ENCODE data around the gene JADE2.

JADE2 gene

DNA sequence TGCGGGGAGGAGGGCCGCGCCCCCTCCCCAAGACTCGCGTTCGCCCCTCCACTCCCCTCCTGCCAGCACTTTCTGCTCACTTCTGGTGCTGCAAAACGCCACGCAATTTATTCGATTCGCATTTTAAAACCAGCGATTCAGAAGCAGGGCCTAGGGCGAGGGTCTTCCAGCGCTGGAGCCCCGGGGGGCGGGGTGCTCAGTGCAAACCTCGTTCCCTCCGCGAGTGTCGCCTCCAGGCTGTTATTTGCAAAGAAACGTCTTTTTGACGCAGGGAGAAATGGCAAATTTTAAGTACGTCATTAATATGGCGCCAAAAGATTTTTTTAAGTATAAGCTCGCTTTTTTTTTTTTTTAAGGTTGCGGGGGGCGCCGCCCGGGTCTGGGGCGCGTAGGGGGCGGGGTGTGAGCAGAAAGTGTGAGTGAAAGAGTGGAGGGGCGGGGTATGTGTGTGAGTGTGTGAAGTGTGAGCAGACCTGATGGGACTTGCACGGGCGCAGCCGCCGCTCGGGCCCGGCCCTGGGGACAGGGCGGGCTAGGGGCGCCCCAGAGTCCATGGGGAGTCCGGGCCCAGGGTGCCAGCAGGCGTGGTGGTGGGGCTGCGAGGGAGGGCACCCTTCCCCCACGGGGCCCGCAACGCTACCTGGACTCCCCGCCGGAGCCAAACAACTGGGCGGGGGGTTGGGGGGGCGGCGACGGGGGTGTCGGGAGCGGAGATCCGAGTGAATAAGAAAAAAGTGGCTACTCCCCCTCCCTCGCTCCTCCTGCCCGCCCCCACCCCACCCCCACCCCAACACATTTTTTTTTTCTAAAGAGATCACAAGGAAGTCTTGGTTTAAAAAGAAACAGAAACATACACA, at the start of gene JADE2:
Gene JADE2 (plus strand): TSS at position 845 of the 857 bp plus-strand sequence. CDS start 10,188 bp downstream, outside the sequence.
- peak within 1 kb of the TSS; percentile 99 for H3K27ac ChIP-seq (ENCODE audit: low read depth, low read length)
- peaks cover 31% of the 10 kb centered on the region for H3K4me1 ChIP-seq (ENCODE audit: insufficient read depth, low read length)
- H3K36me3 ChIP-seq (ENCODE audit: insufficient read depth, low read length), result no peaks in the 10 kb centered on the region
- no peaks in the 10 kb centered on the region for H3K27me3 ChIP-seq (ENCODE audit: control insufficient read depth in 1 of 2, insufficient read depth in 2 of 2, low read length in 2 of 2)
- H3K4me3 ChIP-seq (ENCODE audit: low read depth in 1 of 2, low read length in 2 of 2), result peak within 1 kb of the TSS; percentile 88 to 97
- H3K9me3 ChIP-seq (ENCODE audit: low read length), result no peaks in the 10 kb centered on the region
- peak within 1 kb of the TSS; percentile 89 for H3K9ac ChIP-seq (ENCODE audit: low read length)

GRCh38 chr5:134477462-134478245, 47.8 kb upstream of the JADE2 start:
- Histone ChIP-seq H3K27me3 (ENCODE audit: control insufficient read depth in 1 of 2, insufficient read depth in 2 of 2, low read length in 2 of 2) (no peaks in the 10 kb centered on the region), H3K9ac (ENCODE audit: low read length) (no peak overlapping the region), H3K4me1 (ENCODE audit: insufficient read depth, low read length) (no peaks in the 10 kb centered on the region), H3K9me3 (ENCODE audit: low read length) (no peaks in the 10 kb centered on the region), H3K27ac (ENCODE audit: low read depth, low read length) (no peak overlapping the region), H3K4me3 (ENCODE audit: low read depth in 1 of 2, low read length in 2 of 2) (no peak overlapping the region), H3K36me3 (ENCODE audit: insufficient read depth, low read length) (no peaks in the 10 kb centered on the region)

- H3K27ac ChIP-seq (ENCODE audit: low read depth, low read length), result no peak overlapping the region
- H3K4me1 ChIP-seq (ENCODE audit: insufficient read depth, low read length), result no peaks in the 10 kb centered on the region
- H3K9me3 ChIP-seq (ENCODE audit: low read length), result no peaks in the 10 kb centered on the region
- no peaks in the 10 kb centered on the region for H3K27me3 ChIP-seq (ENCODE audit: control insufficient read depth in 1 of 2, insufficient read depth in 2 of 2, low read length in 2 of 2)
- no peak overlapping the region for H3K9ac ChIP-seq (ENCODE audit: low read length)
- H3K36me3 ChIP-seq (ENCODE audit: insufficient read depth, low read length), result no peaks in the 10 kb centered on the region
- no peak overlapping the region for H3K4me3 ChIP-seq (ENCODE audit: low read depth in 1 of 2, low read length in 2 of 2)
Measured at GRCh38 chr5:134479839-134480238, 45.6 kb upstream of the JADE2 start.

DNA sequence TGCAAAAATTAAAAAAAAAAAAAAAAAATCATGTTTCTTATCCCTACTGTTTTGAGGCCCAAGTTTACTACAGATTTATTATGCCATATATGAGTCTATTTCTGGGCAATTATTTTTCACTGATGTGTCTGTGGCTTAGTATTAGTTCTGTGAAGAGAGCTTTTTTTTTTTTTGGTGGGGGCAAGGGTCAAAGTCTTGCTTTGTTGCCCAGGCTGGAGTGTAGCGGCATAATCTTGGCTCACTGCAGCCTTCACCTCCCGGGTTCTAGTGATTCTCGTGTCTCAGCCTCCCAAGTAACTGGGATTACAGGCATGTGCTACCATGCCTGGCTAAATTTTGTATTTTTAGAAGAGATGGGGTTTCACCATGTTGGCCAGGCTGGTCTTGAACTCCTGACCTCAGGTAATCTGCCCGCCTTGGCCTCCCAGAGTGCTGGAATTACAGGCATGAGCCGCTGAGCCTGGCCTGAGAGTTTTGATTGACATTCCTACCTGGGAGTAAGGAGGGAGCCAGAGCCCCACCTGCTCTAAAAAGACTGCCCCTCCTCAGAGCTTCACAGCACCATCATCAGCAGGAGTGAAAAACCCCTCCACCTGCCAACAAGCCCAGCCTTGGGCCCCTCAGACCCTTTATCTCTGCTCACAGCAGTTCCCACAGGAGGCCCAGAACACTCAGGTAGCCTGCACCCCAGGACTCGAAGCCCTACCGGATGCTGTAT, 36.1 kb upstream of the JADE2 start:
- no peaks in the 10 kb centered on the region for H3K9me3 ChIP-seq (ENCODE audit: low read length)
- H3K27ac ChIP-seq (ENCODE audit: low read depth, low read length), result no peak overlapping the region
- H3K4me3 ChIP-seq (ENCODE audit: low read depth in 1 of 2, low read length in 2 of 2), result no peak overlapping the region
- H3K9ac ChIP-seq (ENCODE audit: low read length), result no peak overlapping the region
- H3K4me1 ChIP-seq (ENCODE audit: insufficient read depth, low read length), result no peaks in the 10 kb centered on the region
- H3K36me3 ChIP-seq (ENCODE audit: insufficient read depth, low read length), result no peaks in the 10 kb centered on the region
- no peaks in the 10 kb centered on the region for H3K27me3 ChIP-seq (ENCODE audit: control insufficient read depth in 1 of 2, insufficient read depth in 2 of 2, low read length in 2 of 2)

GRCh38 chr5:134490255-134490924, 35.1 kb upstream of the JADE2 start:
- H3K27me3 ChIP-seq (ENCODE audit: control insufficient read depth in 1 of 2, insufficient read depth in 2 of 2, low read length in 2 of 2), result no peaks in the 10 kb centered on the region
- no peak overlapping the region for H3K9ac ChIP-seq (ENCODE audit: low read length)
- no peak overlapping the region for H3K27ac ChIP-seq (ENCODE audit: low read depth, low read length)
- H3K4me3 ChIP-seq (ENCODE audit: low read depth in 1 of 2, low read length in 2 of 2), result no peak overlapping the region
- H3K36me3 ChIP-seq (ENCODE audit: insufficient read depth, low read length), result no peaks in the 10 kb centered on the region
- H3K4me1 ChIP-seq (ENCODE audit: insufficient read depth, low read length), result no peaks in the 10 kb centered on the region
- no peaks in the 10 kb centered on the region for H3K9me3 ChIP-seq (ENCODE audit: low read length)

- Histone ChIP-seq H3K36me3 (ENCODE audit: insufficient read depth, low read length) (no peaks in the 10 kb centered on the region), H3K4me3 (ENCODE audit: low read depth in 1 of 2, low read length in 2 of 2) (no peak overlapping the region), H3K4me1 (ENCODE audit: insufficient read depth, low read length) (no peaks in the 10 kb centered on the region), H3K27ac (ENCODE audit: low read depth, low read length) (no peak overlapping the region), H3K9me3 (ENCODE audit: low read length) (no peaks in the 10 kb centered on the region), H3K27me3 (ENCODE audit: control insufficient read depth in 1 of 2, insufficient read depth in 2 of 2, low read length in 2 of 2) (no peaks in the 10 kb centered on the region), H3K9ac (ENCODE audit: low read length) (no peak overlapping the region)
Measured at GRCh38 chr5:134490925-134491271, 34.6 kb upstream of the JADE2 start.

DNA sequence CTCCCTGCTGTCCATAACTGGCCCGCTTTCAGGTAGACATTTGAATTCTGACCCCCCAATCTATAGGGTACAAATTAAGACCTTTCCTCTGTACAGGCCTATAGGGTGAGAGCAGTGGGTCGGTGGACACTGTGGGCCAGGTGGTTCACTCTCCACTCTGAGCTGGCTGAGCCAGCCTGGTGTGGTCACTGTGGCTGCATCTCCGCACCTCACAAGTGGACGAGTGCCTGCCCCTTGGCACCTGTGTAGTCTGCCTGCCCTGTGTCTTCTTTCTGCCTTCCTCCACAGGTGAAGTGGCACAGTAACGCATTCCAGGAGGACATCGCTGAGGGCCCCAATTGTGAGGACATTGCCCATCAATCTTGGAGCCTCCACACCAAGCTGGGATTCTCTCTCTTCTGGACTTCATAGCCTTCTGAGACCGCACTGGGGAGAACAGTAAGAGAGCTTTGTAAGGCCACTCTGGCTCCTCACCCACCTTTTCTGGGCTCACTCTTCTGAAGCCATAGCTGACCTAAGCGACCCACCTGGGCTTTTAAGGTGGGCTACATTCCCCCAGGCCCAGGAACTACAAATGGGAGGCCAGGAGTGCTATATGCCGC, 33.5 kb upstream of the JADE2 start:
- Histone ChIP-seq H3K27ac (ENCODE audit: low read depth, low read length) (no peak overlapping the region), H3K27me3 (ENCODE audit: control insufficient read depth in 1 of 2, insufficient read depth in 2 of 2, low read length in 2 of 2) (no peaks in the 10 kb centered on the region), H3K9ac (ENCODE audit: low read length) (no peak overlapping the region), H3K4me1 (ENCODE audit: insufficient read depth, low read length) (no peaks in the 10 kb centered on the region), H3K36me3 (ENCODE audit: insufficient read depth, low read length) (no peaks in the 10 kb centered on the region), H3K4me3 (ENCODE audit: low read depth in 1 of 2, low read length in 2 of 2) (no peak overlapping the region), H3K9me3 (ENCODE audit: low read length) (no peaks in the 10 kb centered on the region)

DNA sequence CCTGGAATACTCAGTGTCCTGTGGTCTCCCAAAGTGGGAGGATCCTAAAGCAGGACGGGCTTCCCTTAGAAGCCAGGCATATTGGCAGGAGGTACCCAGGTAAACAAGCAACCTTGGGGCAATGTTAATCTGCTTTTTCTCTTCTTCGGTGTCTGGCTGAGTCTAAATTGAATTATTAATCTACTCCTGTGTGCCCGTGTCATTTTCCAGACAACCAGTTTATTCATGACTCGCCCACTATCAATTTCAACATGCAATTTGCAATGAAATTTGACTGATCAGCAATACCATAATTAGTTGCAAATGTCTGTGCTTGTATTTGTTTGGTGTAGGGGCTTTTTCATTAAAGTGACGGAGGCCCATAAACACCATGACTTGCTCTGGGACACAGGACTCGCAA, 32.9 kb upstream of the JADE2 start:
- H3K4me3 ChIP-seq (ENCODE audit: low read depth in 1 of 2, low read length in 2 of 2), result no peak overlapping the region
- H3K27me3 ChIP-seq (ENCODE audit: control insufficient read depth in 1 of 2, insufficient read depth in 2 of 2, low read length in 2 of 2), result no peaks in the 10 kb centered on the region
- no peaks in the 10 kb centered on the region for H3K9me3 ChIP-seq (ENCODE audit: low read length)
- H3K36me3 ChIP-seq (ENCODE audit: insufficient read depth, low read length), result no peaks in the 10 kb centered on the region
- H3K4me1 ChIP-seq (ENCODE audit: insufficient read depth, low read length), result no peaks in the 10 kb centered on the region
- no peak overlapping the region for H3K27ac ChIP-seq (ENCODE audit: low read depth, low read length)
- no peak overlapping the region for H3K9ac ChIP-seq (ENCODE audit: low read length)

GRCh38 chr5:134493461-134494055, 31.9 kb upstream of the JADE2 start:
- no peaks in the 10 kb centered on the region for H3K4me1 ChIP-seq (ENCODE audit: insufficient read depth, low read length)
- no peaks in the 10 kb centered on the region for H3K9me3 ChIP-seq (ENCODE audit: low read length)
- H3K4me3 ChIP-seq (ENCODE audit: low read depth in 1 of 2, low read length in 2 of 2), result no peak overlapping the region
- no peak overlapping the region for H3K27ac ChIP-seq (ENCODE audit: low read depth, low read length)
- no peaks in the 10 kb centered on the region for H3K36me3 ChIP-seq (ENCODE audit: insufficient read depth, low read length)
- no peaks in the 10 kb centered on the region for H3K27me3 ChIP-seq (ENCODE audit: control insufficient read depth in 1 of 2, insufficient read depth in 2 of 2, low read length in 2 of 2)
- H3K9ac ChIP-seq (ENCODE audit: low read length), result no peak overlapping the region

- Histone ChIP-seq H3K4me3 (ENCODE audit: low read depth in 1 of 2, low read length in 2 of 2) (no peak overlapping the region), H3K9me3 (ENCODE audit: low read length) (no peaks in the 10 kb centered on the region), H3K36me3 (ENCODE audit: insufficient read depth, low read length) (no peaks in the 10 kb centered on the region)
Measured at GRCh38 chr5:134494780-134495179, 30.7 kb upstream of the JADE2 start.

More at GRCh38 chr5:134494780-134495179, 30.7 kb upstream of the JADE2 start:
- Histone ChIP-seq H3K4me1 (ENCODE audit: insufficient read depth, low read length) (no peaks in the 10 kb centered on the region), H3K27ac (ENCODE audit: low read depth, low read length) (no peak overlapping the region), H3K9ac (ENCODE audit: low read length) (no peak overlapping the region), H3K27me3 (ENCODE audit: control insufficient read depth in 1 of 2, insufficient read depth in 2 of 2, low read length in 2 of 2) (no peaks in the 10 kb centered on the region)

Data from muscle layer of colon (tissue), 2 donors.